Esophagus muscularis mucosa (tissue), 4 donors: ENCODE measurements around the gene CLSTN1. TPM values are rescaled to one million over a fixed set of nuclear protein-coding genes. Genes with fewer than 3 reads are reported as not detected.

Experiments
- DNase-seq: peaks from one replicate; pipeline ENCODE4 v3.0.0-alpha.2; 2017; ENCODE audit errors: extremely low spot score
- H3K27ac ChIP-seq, 4 donors: fragments of 200-600 bp; sonication (generic); replicated peaks in 1 of 4; 1 replicate in 3 of 4; 2 replicates in 1 of 4; pipeline ENCODE4 v1.5.1; 2016 to 2019; ENCODE audit warnings: mild to moderate bottlenecking in 1 of 4
- H3K27me3 ChIP-seq, 4 donors: fragments of 200-600 bp; sonication (generic); one replicate each; pipeline versions ENCODE4 v1.5.1 to v1.6.0; 2016 to 2019
- H3K36me3 ChIP-seq, 4 donors: fragments of 200-600 bp; sonication (generic); one replicate each; pipeline ENCODE4 v1.5.1; 2016 to 2019
- H3K4me1 ChIP-seq, 4 donors: fragments of 200-600 bp; sonication (generic); one replicate each; pipeline ENCODE4 v1.5.1; 2016 to 2019
- H3K4me3 ChIP-seq, 4 donors: fragments of 200-600 bp; sonication (generic); 1 replicate in 2 of 4; 2 replicates in 2 of 4; pipeline ENCODE4 v1.5.1; 2016 to 2019; ENCODE audit warnings: mild to moderate bottlenecking in 4 of 4, moderate library complexity in 1 of 4
- H3K9me3 ChIP-seq, 4 donors: fragments of 200-600 bp; sonication (generic); 1 replicate in 3 of 4; 2 replicates in 1 of 4; pipeline ENCODE4 v1.5.1; 2016 to 2019
- EP300 ChIP-seq: sonication (generic); formaldehyde crosslinking; IDR thresholded peaks from one replicate; pipeline ENCODE4 v1.6.1; 2017; ENCODE audit warnings: antibody characterized with exemption
- POLR2A ChIP-seq: fragments of 450-650 bp; IDR thresholded peaks from one replicate; pipeline ENCODE4 v1.6.1; 2017; ENCODE audit warnings: antibody characterized with exemption, moderate library complexity, mild to moderate bottlenecking, low read depth
- POLR2AphosphoS5 ChIP-seq, 2 donors: sonication (generic); formaldehyde crosslinking; IDR thresholded peaks; one replicate each; pipeline ENCODE4 v1.6.1; 2017; ENCODE audit warnings: antibody characterized with exemption in 2 of 2
- WGBS: methylation state at CpG from one replicate; pipeline ENCODE4 v1.1.5; 2018; 5-methylcytosine and 5-hydroxymethylcytosine counted together
- intact Hi-C: fragments of 100-400 bp; cut with DNase I; formaldehyde crosslinking; loops from one replicate; pipeline ENCODE4 v1.15.1; 2023
- total RNA-seq, 4 donors: library from RNA; depleted of rRNA; stranded (reverse); fragments of >200 nt; gene quantifications; one replicate each; pipeline versions ENCODE4 v1.1.0 to v1.2.1, GENCODE V29; 2016
- TF ChIP-seq, protein P1 (sequence below), 3 experiments: fragments of 200-600 bp in 2 of 3; fragments of 450-650 bp in 1 of 3; sonication (generic) in 2 of 3; IDR thresholded peaks; one replicate each; pipeline ENCODE4 v1.5.1; 2017 to 2019; ENCODE audit warnings: antibody characterized with exemption in 3 of 3, mild to moderate bottlenecking in 2 of 3, moderate library complexity in 1 of 3

CLSTN1 gene
- total RNA-seq: 100 to 1,000 TPM in 1 of 4 donors, 10 to 100 TPM in 3; 47.1 to 109 (median 72.3) TPM

DNA sequence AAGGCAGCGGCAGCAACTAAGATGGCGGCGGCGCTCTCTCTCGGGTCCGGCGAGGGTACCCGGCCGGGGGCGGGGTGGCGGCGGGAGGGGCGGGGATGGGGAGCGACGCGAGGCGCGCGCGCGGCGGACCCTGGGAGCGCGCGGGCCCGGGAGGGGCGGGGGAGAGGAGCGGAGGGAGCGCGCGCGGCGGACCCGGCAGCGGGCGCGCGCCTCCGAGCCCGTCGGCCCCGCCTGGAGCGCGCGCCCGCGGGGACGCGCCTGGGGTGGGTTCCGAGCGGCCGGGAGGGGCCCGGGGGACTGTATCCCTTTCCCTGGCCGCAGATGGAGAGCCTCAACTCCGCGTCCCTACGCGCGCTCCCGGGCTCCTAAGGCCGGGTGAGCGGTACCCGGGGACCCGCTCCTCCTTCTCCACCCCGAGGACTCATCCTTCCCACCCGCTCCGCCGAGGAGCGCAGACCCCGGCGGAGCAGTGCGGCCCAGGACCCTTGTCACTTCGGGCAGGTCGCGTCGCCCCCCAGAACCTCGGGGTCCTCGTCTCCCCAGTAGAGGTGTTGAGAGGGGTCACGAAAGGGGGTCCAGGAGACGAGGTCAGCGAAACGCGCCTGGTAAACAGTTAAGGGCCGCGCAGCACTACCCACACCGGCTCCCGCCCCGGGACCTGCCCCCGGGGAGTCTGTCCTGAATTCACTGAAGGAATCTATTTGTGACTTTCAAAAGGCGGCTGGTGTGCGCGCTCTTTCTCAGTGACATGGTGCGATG lies at the start of gene CLSTN1:
Gene CLSTN1, minus strand, starts transcription at position 23 of the 759 bp plus-strand sequence. CDS start 232 bp downstream, outside the sequence.
- WGBS: 0% methylated on average over 2 of the region's 93 CpGs
- TF ChIP-seq EP300 (no peak), POLR2A (peak; percentile 22), POLR2AphosphoS5 (IDR thresholded peaks at IDR 0.05) (peak; percentile 69 to 73)
- TF ChIP-seq, protein P1, sequence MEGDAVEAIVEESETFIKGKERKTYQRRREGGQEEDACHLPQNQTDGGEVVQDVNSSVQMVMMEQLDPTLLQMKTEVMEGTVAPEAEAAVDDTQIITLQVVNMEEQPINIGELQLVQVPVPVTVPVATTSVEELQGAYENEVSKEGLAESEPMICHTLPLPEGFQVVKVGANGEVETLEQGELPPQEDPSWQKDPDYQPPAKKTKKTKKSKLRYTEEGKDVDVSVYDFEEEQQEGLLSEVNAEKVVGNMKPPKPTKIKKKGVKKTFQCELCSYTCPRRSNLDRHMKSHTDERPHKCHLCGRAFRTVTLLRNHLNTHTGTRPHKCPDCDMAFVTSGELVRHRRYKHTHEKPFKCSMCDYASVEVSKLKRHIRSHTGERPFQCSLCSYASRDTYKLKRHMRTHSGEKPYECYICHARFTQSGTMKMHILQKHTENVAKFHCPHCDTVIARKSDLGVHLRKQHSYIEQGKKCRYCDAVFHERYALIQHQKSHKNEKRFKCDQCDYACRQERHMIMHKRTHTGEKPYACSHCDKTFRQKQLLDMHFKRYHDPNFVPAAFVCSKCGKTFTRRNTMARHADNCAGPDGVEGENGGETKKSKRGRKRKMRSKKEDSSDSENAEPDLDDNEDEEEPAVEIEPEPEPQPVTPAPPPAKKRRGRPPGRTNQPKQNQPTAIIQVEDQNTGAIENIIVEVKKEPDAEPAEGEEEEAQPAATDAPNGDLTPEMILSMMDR (IDR thresholded peaks at IDR 0.05): no peak
- H3K4me1 ChIP-seq: peaks cover 23 to 53% (median 42%) of the 10 kb centered on the region in 4 donors

GRCh38 chr1:9873385-9873784 lies 49.6 kb upstream of the CLSTN1 start:
- H3K36me3 ChIP-seq: peaks cover 4 to 38% (median 36%) of the 10 kb centered on the region in 4 donors
- DNase-seq: no peak
- H3K9me3 ChIP-seq: no peaks in the 10 kb centered on the region
- no peak overlapping the region for H3K27ac ChIP-seq
- H3K27me3 ChIP-seq: no peaks in the 10 kb centered on the region
- H3K4me3 ChIP-seq: no peak overlapping the region
- no peak for TF ChIP-seq POLR2A
- no peak for TF ChIP-seq POLR2AphosphoS5 (IDR thresholded peaks at IDR 0.05)
- TF ChIP-seq EP300: no peak
- TF ChIP-seq, protein P1 (IDR thresholded peaks at IDR 0.05): no peak
- peaks cover 19 to 24% (median 21%) of the 10 kb centered on the region in 4 donors for H3K4me1 ChIP-seq
- intact Hi-C loops: loop anchor here (10.0 kb wide), 1 partner anchor 271 kb away; no protein-coding TSS in a partner anchor
- WGBS: 78% methylated on average over 5 of the region's 5 CpGs

More for the DNA sequence above, at the start of gene CLSTN1:
- Histone ChIP-seq H3K36me3 (no peaks in the 10 kb centered on the region), H3K4me3 (peak within 1 kb of the TSS; percentile 84 to 93 (median 91)), H3K27me3 (no peaks in the 10 kb centered on the region), H3K9me3 (no peaks in the 10 kb centered on the region), H3K27ac (peak within 1 kb of the TSS; percentile 90 to 98 (median 92))
- intact Hi-C loops: no loop called here
- no peak for DNase-seq

GRCh38 chr1:9872430-9873165 lies 48.8 kb upstream of the CLSTN1 start:
- intact Hi-C loops: loop anchor here (10.0 kb wide), 1 partner anchor 272 kb away; no protein-coding TSS in a partner anchor
- DNase-seq: no peak
- H3K27me3 ChIP-seq: no peaks in the 10 kb centered on the region

DNA sequence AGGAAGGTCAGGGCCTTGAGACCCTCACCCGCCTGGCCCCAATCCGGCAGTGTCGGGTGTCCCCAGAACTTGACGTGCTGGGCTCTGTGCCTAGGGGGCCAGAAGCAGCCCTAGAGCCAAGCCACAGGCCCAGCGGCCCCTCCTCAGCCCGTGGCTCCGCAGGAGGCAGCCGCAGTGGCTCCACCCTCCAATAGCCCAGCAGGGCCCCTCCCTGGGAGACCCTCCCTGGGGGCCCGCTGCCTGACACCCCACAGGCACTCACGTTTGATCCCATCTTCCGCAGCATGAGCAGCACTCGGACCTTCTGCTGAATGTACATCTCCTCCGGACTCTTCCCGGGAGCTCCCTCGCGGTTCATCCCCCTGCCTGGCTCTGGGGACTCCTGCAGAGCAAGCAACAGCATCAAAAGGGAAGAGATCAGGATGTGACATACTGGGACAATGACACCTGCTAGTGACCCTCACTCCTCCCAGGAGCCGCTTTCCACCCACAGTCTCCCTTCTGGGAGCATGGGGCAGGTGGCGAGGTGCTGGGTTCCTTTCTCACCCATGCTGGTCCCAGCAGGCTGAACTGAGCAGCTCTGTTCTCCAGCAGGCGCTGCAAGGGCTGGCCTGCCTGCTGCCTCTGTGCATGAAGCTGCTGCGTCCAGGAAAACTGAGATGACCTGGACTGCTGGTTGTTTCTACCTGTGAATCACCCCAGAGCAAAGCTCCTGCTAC lies 48.1 kb upstream of the CLSTN1 start:
- TF ChIP-seq, protein P1 (IDR thresholded peaks at IDR 0.05): no peak
- no peak for TF ChIP-seq POLR2AphosphoS5 (IDR thresholded peaks at IDR 0.05)
- no peak for TF ChIP-seq POLR2A
- TF ChIP-seq EP300: no peak
- no peak overlapping the region for H3K27ac ChIP-seq
- WGBS: 80% methylated on average over 9 of the region's 20 CpGs
- peaks cover 4 to 50% (median 44%) of the 10 kb centered on the region in 4 donors for H3K36me3 ChIP-seq
- intact Hi-C loops: loop anchor here (10.0 kb wide), 1 partner anchor 273 kb away; no protein-coding TSS in a partner anchor
- no peaks in the 10 kb centered on the region for H3K9me3 ChIP-seq
- H3K4me1 ChIP-seq: peaks cover 18 to 30% (median 24%) of the 10 kb centered on the region in 4 donors
- no peak overlapping the region for H3K4me3 ChIP-seq
- no peak for DNase-seq
- no peaks in the 10 kb centered on the region for H3K27me3 ChIP-seq

More at GRCh38 chr1:9872430-9873165, 48.8 kb upstream of the CLSTN1 start:
- no peak for TF ChIP-seq EP300
- TF ChIP-seq POLR2A: no peak
- TF ChIP-seq, protein P1 (IDR thresholded peaks at IDR 0.05): no peak
- TF ChIP-seq POLR2AphosphoS5 (IDR thresholded peaks at IDR 0.05): no peak
- no peak overlapping the region for H3K4me3 ChIP-seq
- H3K36me3 ChIP-seq: peaks cover 4 to 45% (median 44%) of the 10 kb centered on the region in 4 donors
- no peak overlapping the region for H3K27ac ChIP-seq
- H3K9me3 ChIP-seq: no peaks in the 10 kb centered on the region
- H3K4me1 ChIP-seq: peaks cover 19 to 24% (median 22%) of the 10 kb centered on the region in 4 donors
- WGBS: 91% methylated on average over 6 of the region's 11 CpGs
